CD4-positive, alpha-beta T cell (primary cell): ENCODE data around the gene PCNX3. TPM values are rescaled to one million over a fixed set of nuclear protein-coding genes. Genes with fewer than 3 reads are reported as not detected.
A peak's percentile ranks its signal among the peaks of the same experiment; 100 is the strongest.

Experiments used
- ATAC-seq: fragments of 200-7000 bp; cut with Tn5 transposase; one replicate; pipeline ENCODE4 v1.10.0; 2022; ENCODE audit warnings: mild to moderate bottlenecking; ENCODE audit not compliant: poor library complexity
- CTCF ChIA-PET: fragments of 350-600 bp; sonication (Branson Sonifier 250); formaldehyde crosslinking; loops from one replicate; lab custom pipeline; 2021; ENCODE audit warnings: antibody characterized with exemption, inconsistent platforms; lab: Charles Lee
- POLR2A ChIA-PET: fragments of 350-600 bp; sonication (Branson Sonifier 250); formaldehyde crosslinking; loops from one replicate; lab custom pipeline; 2021; ENCODE audit warnings: antibody characterized with exemption, inconsistent platforms; lab: Charles Lee
- DNase-seq, 14 experiments: peaks; one replicate each; pipeline ENCODE4 v3.0.0-alpha.2; 2013 to 2020; ENCODE audit warnings: mixed read lengths in 2 of 14
- H3K27ac ChIP-seq, 2 donors: one replicate each; pipeline versions ENCODE4 v1.5.1 to v1.7.0; 2013; ENCODE audit warnings: low read length in 2 of 2, low read depth in 1 of 2, mild to moderate bottlenecking in 1 of 2
- H3K27me3 ChIP-seq, 2 experiments: 1 replicate in 1 of 2; 2 replicates in 1 of 2; pipeline versions ENCODE4 v1.6.1 to v1.7.0; 2013; ENCODE audit warnings: low read length in 2 of 2, control low read depth in 1 of 2, mild to moderate bottlenecking in 1 of 2, moderate library complexity in 1 of 2; ENCODE audit not compliant: insufficient read depth in 2 of 2, control insufficient read depth in 1 of 2
- H3K36me3 ChIP-seq: one replicate; pipeline ENCODE4 v1.6.1; 2013; ENCODE audit warnings: low read length, control low read depth; ENCODE audit not compliant: insufficient read depth
- H3K4me1 ChIP-seq: one replicate; pipeline ENCODE4 v1.6.1; 2013; ENCODE audit warnings: low read length, control low read depth; ENCODE audit not compliant: insufficient read depth
- H3K4me3 ChIP-seq: one replicate; pipeline ENCODE4 v1.5.1; 2013; ENCODE audit warnings: mild to moderate bottlenecking, low read length, moderate library complexity
- H3K9me3 ChIP-seq, 2 experiments: 1 replicate in 1 of 2; 2 replicates in 1 of 2; pipeline versions ENCODE4 v1.6.1 to v1.7.0; 2013; ENCODE audit warnings: low read length in 2 of 2, mild to moderate bottlenecking in 2 of 2, control low read depth in 1 of 2, moderate library complexity in 1 of 2; ENCODE audit not compliant: control insufficient read depth in 1 of 2, insufficient read depth in 1 of 2
- H3K27ac Mint-ChIP-seq: one replicate; pipeline ENCODE4 v1.8.0; 2020; ENCODE audit warnings: mixed read lengths
- H3K27me3 Mint-ChIP-seq: one replicate; pipeline ENCODE4 v1.8.0; 2021; ENCODE audit warnings: mixed read lengths
- H3K36me3 Mint-ChIP-seq: one replicate; pipeline ENCODE4 v1.8.0; 2021; ENCODE audit warnings: low read depth, mixed read lengths
- H3K4me1 Mint-ChIP-seq: one replicate; pipeline ENCODE4 v1.8.0; 2021; ENCODE audit warnings: low read depth, mixed read lengths
- H3K4me3 Mint-ChIP-seq: one replicate; pipeline ENCODE4 v1.8.0; 2020; ENCODE audit warnings: mild to moderate bottlenecking, mixed read lengths
- H3K9me3 Mint-ChIP-seq: one replicate; pipeline ENCODE4 v1.8.0; 2020; ENCODE audit warnings: mixed read lengths
- intact Hi-C, 2 experiments: fragments of 100-400 bp; cut with DNase I in 1 of 2; cut with micrococcal nuclease in 1 of 2; formaldehyde crosslinking; loops; one replicate each; pipeline versions ENCODE4 v1.15.1 to v1.9.0; 2023 to 2025; cut with DNase I, micrococcal nuclease
- total RNA-seq, 174 experiments: library from RNA in 2 of 174; stranded (reverse) in 2 of 174; gene quantifications; one replicate each; pipeline ENCODE4 v1.2.3 and lab custom pipeline; 2021 to 2026
- TF ChIP-seq, protein P1 (sequence below): fragments of 200-600 bp; IDR thresholded peaks from one replicate; pipeline ENCODE4 v1.8.0; 2022; ENCODE audit warnings: antibody characterized with exemption, mild to moderate bottlenecking

PCNX3 gene
- total RNA-seq, 2 experiments from 2014 or later, result 37.3 to 40.5 TPM

DNA sequence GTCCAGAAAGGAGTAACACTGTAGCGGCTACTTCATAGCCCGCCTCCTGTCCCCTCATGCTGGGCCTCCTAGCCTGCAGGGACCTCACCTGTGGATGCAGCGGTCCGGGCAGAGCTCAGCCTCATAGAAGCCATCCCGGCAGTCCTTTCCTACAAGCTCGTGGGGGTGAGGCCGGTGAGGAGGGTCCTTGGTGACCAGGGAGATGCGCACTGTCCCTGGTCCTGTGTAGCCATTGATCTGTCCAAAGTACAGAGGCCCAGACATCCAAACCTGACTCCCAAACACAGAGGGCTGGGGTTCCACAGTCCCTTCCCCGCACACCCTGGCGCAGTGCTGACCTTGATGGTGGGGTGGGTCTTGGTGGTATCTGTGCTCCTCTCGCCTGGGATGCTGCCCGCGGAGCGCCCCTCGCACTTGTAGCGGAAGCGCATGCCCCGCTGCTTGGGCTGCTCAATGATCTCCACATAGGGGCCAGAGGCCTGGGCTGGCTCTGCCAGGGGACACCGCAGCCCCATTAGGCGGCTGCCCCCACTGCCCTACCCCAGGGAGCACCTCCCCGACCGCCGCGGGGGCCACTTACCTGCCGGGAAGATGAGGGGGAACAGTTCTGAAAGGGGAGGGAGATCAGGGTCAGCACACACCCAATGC lies 46.1 kb downstream of the PCNX3 start:
- ChIA-PET CTCF (interaction anchor here (1.6 kb wide), 1 partner anchor 198 kb away, joined by 4 read pairs; the partner anchor contains the start of gene MUS81), POLR2A (interaction anchor here (0.9 to 5.9 kb wide), 11 partner anchors 9 to 197 kb away, joined by 3 to 93 read pairs (median 4); partner anchors contain the start of genes CFL1, FAM89B, KAT5 and MALAT1)
- Mint-ChIP-seq H3K4me3 (peak overlapping the region; percentile 89), H3K27me3 (no peaks in the 10 kb centered on the region), H3K36me3 (peaks cover 52% of the 10 kb centered on the region), H3K9me3 (no peaks in the 10 kb centered on the region), H3K27ac (peak overlapping the region; percentile 84), H3K4me1 (peaks cover 42% of the 10 kb centered on the region)
- TF ChIP-seq, protein P1, sequence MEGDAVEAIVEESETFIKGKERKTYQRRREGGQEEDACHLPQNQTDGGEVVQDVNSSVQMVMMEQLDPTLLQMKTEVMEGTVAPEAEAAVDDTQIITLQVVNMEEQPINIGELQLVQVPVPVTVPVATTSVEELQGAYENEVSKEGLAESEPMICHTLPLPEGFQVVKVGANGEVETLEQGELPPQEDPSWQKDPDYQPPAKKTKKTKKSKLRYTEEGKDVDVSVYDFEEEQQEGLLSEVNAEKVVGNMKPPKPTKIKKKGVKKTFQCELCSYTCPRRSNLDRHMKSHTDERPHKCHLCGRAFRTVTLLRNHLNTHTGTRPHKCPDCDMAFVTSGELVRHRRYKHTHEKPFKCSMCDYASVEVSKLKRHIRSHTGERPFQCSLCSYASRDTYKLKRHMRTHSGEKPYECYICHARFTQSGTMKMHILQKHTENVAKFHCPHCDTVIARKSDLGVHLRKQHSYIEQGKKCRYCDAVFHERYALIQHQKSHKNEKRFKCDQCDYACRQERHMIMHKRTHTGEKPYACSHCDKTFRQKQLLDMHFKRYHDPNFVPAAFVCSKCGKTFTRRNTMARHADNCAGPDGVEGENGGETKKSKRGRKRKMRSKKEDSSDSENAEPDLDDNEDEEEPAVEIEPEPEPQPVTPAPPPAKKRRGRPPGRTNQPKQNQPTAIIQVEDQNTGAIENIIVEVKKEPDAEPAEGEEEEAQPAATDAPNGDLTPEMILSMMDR, result no peak
- H3K4me1 ChIP-seq, result peaks cover 65% of the 10 kb centered on the region
- intact Hi-C loops, result loop anchor here (1.0 to 5.0 kb wide), 3 partner anchors 8 to 89 kb away; partner anchors contain the start of genes FAM89B (in 1 of the 2), KAT5 (in 1 of the 2) and ZNRD2 (in 1 of the 2)
- no peaks in the 10 kb centered on the region for H3K9me3 ChIP-seq
- peak overlapping the region; percentile 94 to 97 for H3K27ac ChIP-seq
- no peaks in the 10 kb centered on the region for H3K27me3 ChIP-seq
- peak overlapping the region; percentile 97 for H3K4me3 ChIP-seq
- ATAC-seq (no peak), DNase-seq (peak in 2 of 14 experiments; percentile 17 to 44)
- peaks cover 55% of the 10 kb centered on the region for H3K36me3 ChIP-seq

DNA sequence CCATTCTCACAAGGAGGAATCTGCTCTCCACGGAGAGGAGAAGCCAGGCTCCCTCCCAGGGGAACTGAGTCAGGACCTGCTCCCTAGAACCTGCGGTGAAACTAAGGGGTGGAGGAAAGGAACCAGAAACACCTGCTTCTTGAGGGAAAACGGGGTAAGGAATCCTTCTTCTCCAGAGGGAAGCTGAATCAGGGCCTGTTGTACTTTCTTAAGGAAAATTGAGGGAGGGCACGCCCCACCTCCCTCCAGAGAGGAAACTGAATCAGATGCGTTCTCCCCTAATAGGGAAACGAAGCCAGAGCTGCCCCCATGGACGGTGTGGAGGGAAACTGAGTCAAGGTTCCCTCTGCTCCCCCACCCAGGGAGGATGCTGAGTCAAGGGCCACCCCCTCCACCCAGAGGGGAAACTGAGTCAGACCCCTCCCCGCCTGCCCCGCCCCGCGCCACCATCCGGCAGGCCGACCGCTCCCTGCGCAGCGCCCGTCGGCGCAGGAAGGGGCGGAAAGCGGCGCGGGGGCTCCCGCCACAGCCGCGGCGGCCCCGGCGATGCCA lies 46.7 kb downstream of the PCNX3 start:
- TF ChIP-seq, protein P1, result no peak
- Histone ChIP-seq H3K27ac (peak overlapping the region; percentile 94 to 97), H3K4me1 (peaks cover 65% of the 10 kb centered on the region), H3K4me3 (peak overlapping the region; percentile 97), H3K36me3 (peaks cover 49% of the 10 kb centered on the region), H3K9me3 (no peaks in the 10 kb centered on the region), H3K27me3 (no peaks in the 10 kb centered on the region)
- peaks cover 46% of the 10 kb centered on the region for H3K36me3 Mint-ChIP-seq
- ATAC-seq (no peak), DNase-seq (peak in 1 of 14 experiments; percentile 44)
- CTCF ChIA-PET, result interaction anchor here (1.3 to 2.1 kb wide), 3 partner anchors 10 to 197 kb away, joined by 4 to 11 read pairs (median 5); partner anchors contain the start of gene MUS81
- intact Hi-C loops, result loop anchor here (1.0 to 5.0 kb wide), 3 partner anchors 9 to 90 kb away; partner anchors contain the start of genes FAM89B (in 1 of the 2), KAT5 (in 1 of the 2) and ZNRD2 (in 1 of the 2)
- H3K27ac Mint-ChIP-seq, result peak overlapping the region; percentile 84
- POLR2A ChIA-PET, result interaction anchor here (0.8 to 5.9 kb wide), 22 partner anchors 10 to 1345 kb away, joined by 3 to 93 read pairs (median 4); partner anchors contain the start of genes CFL1, EHBP1L1, FAM89B and KAT5
- H3K9me3 Mint-ChIP-seq, result no peaks in the 10 kb centered on the region
- H3K4me1 Mint-ChIP-seq, result peaks cover 37% of the 10 kb centered on the region
- H3K27me3 Mint-ChIP-seq, result no peaks in the 10 kb centered on the region
- H3K4me3 Mint-ChIP-seq, result peak overlapping the region; percentile 89
